ENCODE data around the gene GTF3C5. TPM values are rescaled to one million over a fixed set of nuclear protein-coding genes. Genes with fewer than 3 reads are reported as not detected.
"Not testable (repeated sequence)": the region's sequence is repeated elsewhere in the genome, so short reads cannot be mapped to it uniquely, and the experiment has no call there.

The GTF3C5 gene
- total RNA-seq, 6 experiments from 2014 or later = 18.4 to 30.5 (median 19.8) TPM

DNA sequence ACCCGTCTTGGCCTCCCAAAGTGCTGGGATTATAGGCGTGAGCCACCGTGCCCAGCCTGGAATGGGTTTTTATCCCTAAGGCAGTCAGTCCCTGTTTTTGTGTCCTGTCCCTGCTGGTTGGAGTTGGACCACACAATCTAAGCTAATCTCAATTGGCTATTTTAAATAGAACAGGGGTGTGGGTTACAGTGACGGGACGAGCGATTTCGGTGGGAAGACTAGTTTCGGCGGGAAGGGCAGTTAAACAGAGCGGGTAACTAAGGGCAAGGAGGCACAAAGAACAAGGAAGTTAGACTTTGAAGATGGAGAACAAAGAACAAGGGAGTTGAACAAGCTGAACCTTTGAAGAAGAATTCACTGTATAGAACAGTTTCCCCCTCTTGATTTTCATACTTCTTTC lies 1.4 kb downstream of the GTF3C5 start:
- Histone ChIP-seq H3K27ac (no peak overlapping the region), H3K4me3 (no peak overlapping the region), H3K36me3 (no peaks in the 10 kb centered on the region), H3K27me3 (no peaks in the 10 kb centered on the region), H3K9me3 (no peaks in the 10 kb centered on the region), H3K4me1 (peaks cover 0 to 13% (median 5%) of the 10 kb centered on the region in 4 donors)
- ATAC-seq = no peak
- WGBS (ENCODE audit: insufficient coverage, low coverage, low lambda C conversion rate, missing lambda C conversion rate) = 97% methylated on average over 10 of the region's 10 CpGs
- DNase-seq = no peak
- TF ChIP-seq POLR2A (IDR thresholded peaks at IDR 0.05) = no peak
- TF ChIP-seq, protein P1, sequence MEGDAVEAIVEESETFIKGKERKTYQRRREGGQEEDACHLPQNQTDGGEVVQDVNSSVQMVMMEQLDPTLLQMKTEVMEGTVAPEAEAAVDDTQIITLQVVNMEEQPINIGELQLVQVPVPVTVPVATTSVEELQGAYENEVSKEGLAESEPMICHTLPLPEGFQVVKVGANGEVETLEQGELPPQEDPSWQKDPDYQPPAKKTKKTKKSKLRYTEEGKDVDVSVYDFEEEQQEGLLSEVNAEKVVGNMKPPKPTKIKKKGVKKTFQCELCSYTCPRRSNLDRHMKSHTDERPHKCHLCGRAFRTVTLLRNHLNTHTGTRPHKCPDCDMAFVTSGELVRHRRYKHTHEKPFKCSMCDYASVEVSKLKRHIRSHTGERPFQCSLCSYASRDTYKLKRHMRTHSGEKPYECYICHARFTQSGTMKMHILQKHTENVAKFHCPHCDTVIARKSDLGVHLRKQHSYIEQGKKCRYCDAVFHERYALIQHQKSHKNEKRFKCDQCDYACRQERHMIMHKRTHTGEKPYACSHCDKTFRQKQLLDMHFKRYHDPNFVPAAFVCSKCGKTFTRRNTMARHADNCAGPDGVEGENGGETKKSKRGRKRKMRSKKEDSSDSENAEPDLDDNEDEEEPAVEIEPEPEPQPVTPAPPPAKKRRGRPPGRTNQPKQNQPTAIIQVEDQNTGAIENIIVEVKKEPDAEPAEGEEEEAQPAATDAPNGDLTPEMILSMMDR (IDR thresholded peaks at IDR 0.05) = no peak
- intact Hi-C loops (cut with DNase I) = no loop called here

DNA sequence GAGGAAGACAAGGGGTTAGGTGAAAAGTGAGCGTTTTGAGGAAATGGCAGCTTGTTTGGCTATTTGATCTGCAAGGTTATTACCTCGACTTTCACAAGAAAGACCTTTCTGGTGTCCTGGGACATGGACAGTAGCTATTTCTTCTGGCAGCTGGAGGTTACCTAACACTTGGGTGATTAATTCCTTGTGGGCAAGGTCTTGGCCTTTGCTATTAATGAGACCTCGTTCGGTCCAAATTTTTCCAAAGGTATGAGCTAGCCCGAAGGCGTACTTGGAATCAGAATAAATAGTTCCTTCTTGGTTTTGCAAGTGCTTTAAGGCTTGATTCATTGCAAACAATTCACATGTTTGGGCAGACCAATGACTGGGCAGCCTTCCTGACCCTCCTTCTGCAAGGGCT lies 4.9 kb downstream of the GTF3C5 start:
- Histone ChIP-seq H3K9me3 (no peaks in the 10 kb centered on the region), H3K4me3 (no peak overlapping the region), H3K4me1 (peaks cover 0 to 13% (median 5%) of the 10 kb centered on the region in 4 donors), H3K27me3 (no peaks in the 10 kb centered on the region), H3K27ac (no peak overlapping the region), H3K36me3 (no peaks in the 10 kb centered on the region)
- 81% methylated on average over 3 of the region's 6 CpGs for WGBS (ENCODE audit: insufficient coverage, low coverage, low lambda C conversion rate, missing lambda C conversion rate)
- intact Hi-C loops (cut with DNase I) = no loop called here
- no peak for DNase-seq
- no peak for TF ChIP-seq POLR2A (IDR thresholded peaks at IDR 0.05)
- TF ChIP-seq, protein P1 (IDR thresholded peaks at IDR 0.05) = no peak
- no peak for ATAC-seq

DNA sequence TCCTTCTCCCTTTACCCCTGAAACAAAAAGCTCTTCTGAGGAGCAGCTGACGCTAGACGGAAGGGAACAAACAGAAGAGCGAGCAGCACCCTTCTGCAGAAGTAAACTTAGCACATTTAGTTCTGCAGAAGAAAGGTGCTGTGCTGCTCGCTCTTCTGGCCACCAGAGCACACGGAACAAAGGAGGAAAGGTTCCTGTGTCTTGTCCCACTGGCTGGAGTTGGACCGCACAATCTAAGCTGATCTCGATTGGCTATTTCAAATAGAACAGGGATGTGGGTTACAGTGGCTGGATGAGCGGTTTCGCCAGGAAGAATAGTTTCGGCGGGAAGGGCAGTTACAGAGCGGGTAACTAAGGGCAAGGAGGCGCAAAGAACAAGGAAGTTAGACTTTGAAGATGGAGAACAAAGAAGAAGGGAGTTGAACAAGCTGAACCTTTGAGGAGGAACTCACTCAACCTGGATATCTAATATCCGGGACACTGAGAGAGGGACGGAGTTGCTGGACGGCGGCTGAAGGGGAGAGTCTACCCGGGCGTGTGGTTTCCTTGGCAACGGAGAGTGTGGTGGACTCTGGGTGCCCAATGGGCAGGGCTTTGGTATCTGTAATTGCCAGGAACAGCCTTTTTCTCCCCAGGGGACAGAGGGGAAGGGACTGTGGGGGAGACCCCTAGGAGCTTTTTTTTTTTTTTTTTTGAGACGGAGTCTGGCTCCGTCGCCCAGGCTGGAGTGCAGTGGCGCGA lies 7.1 kb downstream of the GTF3C5 start:
- DNase-seq (no peak), ATAC-seq (no peak)
- intact Hi-C loops (cut with DNase I) = no loop called here
- WGBS (ENCODE audit: insufficient coverage, low coverage, low lambda C conversion rate, missing lambda C conversion rate) = 93% methylated on average over 17 of the region's 25 CpGs
- Histone ChIP-seq H3K4me1 (no peaks in the 10 kb centered on the region), H3K27me3 (no peaks in the 10 kb centered on the region), H3K4me3 (no peak overlapping the region), H3K9me3 (no peaks in the 10 kb centered on the region), H3K36me3 (peaks cover 0 to 13% (median 3%) of the 10 kb centered on the region in 4 donors), H3K27ac (no peak overlapping the region)
- TF ChIP-seq POLR2A (IDR thresholded peaks at IDR 0.05) = no peak
- TF ChIP-seq, protein P1 (IDR thresholded peaks at IDR 0.05) = no peak

DNA sequence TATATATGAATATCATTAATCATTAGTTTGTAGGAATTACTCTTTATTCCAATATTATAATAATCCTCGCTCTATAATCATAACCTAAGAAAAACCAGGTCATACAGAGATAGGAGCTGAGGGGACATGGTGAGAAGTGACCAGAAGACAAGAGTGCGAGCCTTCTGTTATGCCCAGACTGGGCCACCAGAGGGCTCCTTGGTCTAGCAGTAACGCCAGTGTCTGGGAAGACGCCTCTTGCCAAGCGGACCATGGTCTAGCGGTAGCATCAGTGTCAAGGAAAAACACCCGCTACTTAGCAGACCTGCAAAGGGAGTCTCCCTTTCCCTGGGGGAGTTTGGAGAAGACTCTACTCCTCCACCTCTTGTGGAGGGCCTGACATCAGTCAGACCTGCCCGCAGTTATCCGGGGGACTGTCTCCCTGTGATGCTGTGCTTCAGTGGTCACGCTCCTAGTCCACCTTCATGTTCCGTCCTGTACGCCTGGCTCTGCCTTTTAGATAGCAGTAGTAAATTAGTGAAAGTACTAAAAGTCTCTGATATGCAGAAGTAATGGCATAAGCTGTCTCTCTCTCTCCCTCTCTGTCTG lies 10.2 kb downstream of the GTF3C5 start:
- not testable (repeated sequence) for H3K27ac ChIP-seq, H3K9me3 ChIP-seq, H3K4me1 ChIP-seq, ATAC-seq, H3K4me3 ChIP-seq, H3K27me3 ChIP-seq
- peak in 1 of 3 donors; percentile 45 for DNase-seq
- intact Hi-C loops (cut with DNase I) = loop anchor here in 1 of 2 donors (5.0 kb wide), 1 partner anchor 106 kb away; no protein-coding TSS in a partner anchor
- peaks cover 0 to 37% (median 10%) of the 10 kb centered on the region in 4 donors for H3K36me3 ChIP-seq
- WGBS (ENCODE audit: insufficient coverage, low coverage, low lambda C conversion rate, missing lambda C conversion rate) = 67% methylated on average over 6 of the region's 12 CpGs
- TF ChIP-seq, protein P1 (IDR thresholded peaks at IDR 0.05) = peak; percentile 20 to 55 (median 50)

All from right lobe of liver (tissue), 6 donors.